Non-pigmented ciliary epithelial cell (primary cell): Measurements from ENCODE around the gene PRKAR1B.
A peak's percentile ranks its signal among the peaks of the same experiment; 100 is the strongest.

ENCODE experiments used
- DNase-seq: peaks from one replicate; pipeline ENCODE4 v3.0.0-alpha.2; 2010; ENCODE audit warnings: low read depth

PRKAR1B gene

DNA sequence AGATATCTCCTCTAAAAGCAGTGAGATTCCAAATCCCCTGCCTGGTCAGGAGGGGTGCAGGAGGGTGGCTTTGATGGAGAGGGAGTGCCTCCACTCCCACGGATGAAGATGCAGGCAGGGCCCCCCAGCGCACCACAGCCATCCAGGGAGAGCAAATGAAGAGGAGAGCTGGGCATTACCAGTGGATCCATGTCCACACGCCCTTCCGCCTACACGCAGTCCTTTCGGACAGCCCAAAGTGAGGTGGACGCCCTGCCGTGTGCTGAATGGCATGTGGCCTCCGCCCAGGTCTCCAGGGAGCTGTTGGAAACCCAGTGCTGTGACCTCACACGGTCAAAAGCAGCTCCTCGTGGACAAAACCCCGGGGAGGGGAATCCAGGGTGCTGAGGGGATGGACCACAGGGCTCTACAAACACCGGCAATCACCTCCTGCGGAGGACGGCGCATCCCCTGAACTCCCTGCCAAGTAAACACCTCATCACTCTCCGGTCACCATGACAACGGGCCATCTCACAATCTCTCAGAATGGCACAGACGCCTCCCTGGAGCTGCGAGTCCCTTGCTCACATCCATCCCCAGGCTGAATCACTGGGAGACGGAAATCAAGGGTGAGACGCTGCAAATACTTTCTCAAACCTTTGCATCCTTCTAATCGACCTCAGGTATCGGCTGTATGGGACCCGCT, 35.6 kb downstream of the PRKAR1B start:
- no peak for DNase-seq

DNA sequence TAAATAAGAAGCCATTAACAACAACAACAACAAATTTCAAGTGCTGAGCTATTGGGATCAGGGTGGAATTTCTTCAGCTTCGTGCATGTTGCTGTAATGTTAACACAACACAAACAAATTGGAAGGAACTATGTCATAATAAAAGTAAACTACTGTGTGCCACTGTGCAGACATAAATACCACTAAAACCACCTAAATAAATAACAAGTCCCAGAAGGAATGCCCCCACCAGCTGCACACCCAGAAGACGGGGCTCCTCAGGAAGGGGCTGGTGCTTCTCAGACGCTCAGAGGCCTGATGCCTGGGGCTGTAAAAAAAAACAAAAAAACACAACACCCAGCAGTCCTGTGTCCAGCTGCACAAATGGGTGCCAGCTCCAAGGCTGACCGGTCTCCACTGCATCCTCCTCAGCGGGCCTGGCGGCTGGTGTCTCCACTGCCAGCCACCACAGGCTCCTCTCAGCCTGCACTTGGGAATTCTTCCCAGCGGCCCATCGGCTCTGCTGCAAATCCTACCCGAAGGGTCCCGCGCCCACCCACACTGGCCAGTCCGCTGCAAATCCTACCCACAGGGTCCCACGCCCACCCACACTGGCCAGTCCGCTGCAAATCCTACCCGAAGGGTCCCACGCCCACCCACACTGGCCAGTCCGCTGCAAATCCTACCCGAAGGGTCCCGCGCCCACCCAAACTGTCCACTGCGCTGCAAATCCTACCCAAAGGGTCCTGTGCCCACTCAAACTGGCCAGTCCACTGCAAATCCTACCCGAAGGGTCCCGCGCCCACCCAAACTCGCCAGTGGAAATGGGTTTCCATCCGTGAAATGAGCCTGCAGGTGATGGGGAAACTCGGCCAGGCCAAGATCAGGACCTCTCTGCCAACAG, 36.4 kb downstream of the PRKAR1B start:
- DNase-seq: no peak

DNA sequence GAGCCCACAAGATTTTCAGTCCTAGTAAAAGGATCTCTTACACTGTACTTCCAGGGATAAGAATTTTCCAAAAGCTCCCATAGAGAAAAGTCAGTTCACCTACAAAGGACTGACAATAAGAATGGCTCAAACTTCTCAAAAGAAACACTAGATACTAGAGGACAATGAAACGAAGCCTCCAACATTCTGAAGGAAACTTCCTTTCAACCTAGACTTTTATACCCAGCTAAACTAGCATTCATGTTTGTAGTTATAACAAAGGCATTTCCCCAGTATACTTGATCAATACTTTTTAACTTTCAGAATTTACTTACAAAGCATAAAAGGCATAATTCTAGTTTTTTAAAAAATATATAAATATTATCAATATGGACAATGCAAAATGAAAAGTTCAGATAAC, 41.5 kb downstream of the PRKAR1B start:
- DNase-seq: no peak

DNA sequence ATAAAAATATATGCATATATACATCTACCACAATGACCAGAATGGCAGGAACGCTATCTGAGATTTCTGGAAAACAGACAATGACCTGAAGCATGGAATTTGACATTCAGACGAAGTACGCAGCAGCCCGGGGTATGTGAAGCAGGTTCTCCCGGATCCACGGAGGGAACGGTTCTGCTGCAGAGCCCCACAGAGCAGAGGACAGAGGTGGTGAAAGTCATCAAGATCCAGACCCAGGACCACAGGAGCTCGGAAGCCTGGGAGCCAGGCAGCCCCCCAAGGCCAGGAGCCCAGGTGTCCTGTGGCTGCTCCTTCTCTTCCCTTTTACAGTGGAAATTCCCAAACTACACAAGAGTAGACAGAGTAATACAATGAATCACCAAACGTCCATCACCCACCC, 42.7 kb downstream of the PRKAR1B start:
- no peak for DNase-seq

DNA sequence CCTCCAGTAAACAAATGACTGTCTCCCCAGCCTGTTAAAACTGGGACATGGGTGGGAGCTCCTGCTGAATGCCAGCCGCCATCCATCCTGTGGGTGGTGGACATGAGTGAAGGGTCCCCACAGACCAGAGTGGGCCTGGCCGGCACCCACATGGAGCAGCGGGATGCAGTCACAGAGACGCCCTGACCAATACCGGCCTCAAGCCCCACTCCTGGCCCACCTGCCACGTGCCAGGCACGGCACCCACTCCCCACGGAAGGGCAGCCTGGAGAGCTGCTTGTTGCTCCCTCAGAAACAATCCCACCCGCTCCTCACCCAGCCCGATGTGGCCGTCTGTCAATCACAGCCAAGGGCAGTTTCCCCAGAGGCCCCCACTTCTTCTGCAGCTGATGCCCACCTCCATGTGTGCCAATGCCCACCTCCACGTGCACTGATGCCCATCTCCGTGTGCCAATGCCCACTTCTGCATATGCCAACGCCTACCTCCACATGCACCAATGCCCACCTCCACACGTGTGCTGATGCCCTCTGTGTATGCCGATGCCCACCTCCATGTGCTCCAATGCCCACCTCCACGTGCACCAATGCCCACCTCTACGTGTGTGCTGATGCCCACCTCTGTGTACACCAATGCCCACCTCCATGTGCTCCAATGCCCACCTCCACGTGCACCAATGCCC, 43.4 kb downstream of the PRKAR1B start:
- DNase-seq: no peak

DNA sequence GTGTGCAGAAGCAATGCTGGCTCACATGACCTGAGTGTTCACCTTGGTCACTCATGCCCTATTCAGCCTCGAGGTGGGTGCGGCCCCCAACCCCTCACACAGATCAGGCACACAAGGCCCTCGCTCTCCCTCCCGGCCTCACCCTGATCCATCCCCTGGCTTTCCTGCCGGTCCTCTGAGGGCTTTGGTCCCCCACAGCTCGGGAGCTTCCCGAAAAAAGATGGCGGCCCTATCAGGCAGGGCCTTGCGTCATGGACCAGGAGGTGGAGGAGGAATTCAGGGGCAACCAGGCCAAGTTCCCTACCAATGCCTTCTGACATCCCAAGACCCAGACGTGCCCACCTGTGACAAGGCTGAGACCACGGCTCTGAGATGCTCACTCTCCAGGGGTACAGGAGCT, 44.3 kb downstream of the PRKAR1B start:
- no peak for DNase-seq

DNA sequence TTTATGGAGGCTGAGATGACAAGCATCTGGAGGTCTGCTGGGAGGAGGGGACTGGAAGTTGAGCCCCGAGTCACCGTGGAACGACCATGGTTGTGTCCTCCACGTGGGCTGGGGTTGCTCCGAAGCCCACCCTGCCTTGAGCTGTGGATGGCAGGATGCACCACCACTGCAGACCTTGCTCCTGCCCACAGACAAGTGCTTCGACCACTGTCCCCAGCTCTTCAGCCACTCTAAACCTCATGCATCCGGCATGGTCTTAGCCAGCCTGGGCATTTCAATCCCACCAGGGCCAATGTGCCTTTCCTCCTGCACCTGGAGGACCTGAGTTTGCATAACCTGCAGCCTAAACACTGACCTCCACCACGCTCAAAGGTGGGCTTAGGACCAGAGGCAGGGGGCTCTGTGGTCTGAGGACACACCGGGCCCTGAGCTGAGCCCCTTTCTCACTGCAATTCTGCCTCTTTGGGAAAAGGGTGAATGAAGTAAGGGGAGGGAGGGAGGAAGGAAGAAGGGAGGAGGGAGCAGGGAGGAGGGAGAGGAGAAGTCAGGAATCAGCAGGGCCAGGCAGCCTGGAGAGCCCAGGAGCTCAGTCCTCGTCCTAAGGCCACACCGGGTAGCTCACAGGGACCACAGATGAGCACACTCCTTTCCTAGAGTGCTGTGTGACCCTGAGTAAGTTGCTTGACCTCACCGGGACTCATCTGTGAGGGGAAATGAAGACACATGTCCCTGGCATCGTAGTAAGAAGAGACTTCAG, 45.4 kb downstream of the PRKAR1B start:
- no peak for DNase-seq

DNA sequence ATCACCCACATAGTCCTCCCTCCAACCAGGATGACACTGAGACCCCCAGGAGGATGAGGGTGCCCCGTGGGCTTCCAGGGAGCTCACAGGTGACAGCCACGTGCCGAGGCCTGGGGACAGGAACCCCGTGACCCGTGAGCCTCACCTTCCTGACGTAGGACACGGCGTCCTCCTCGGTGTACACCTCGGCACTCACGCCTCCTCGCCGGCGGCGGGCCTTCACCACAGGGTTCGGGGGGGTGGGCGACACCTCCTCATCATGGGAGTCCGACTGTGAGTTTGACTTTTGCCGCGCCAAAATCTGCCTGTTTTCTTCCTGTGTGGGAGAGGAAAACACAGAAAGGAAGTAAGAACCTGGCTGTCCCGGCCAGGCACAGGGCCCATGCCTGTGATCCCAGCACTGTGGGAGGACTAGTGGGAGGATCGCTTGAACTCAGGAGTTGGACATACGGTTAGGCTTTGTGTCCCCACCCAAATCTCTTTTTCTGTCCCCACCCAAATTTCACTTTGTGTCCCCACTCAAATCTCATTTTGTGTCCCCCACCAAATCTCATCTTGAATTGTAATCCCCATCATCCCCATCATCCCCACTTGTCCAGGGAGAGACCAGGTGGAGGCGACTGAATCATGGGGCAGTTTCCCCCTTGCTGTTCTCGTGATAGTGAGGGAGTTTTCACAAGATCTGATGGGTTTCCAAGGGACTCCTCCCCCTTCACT, 46.5 kb downstream of the PRKAR1B start:
- no peak for DNase-seq

DNA sequence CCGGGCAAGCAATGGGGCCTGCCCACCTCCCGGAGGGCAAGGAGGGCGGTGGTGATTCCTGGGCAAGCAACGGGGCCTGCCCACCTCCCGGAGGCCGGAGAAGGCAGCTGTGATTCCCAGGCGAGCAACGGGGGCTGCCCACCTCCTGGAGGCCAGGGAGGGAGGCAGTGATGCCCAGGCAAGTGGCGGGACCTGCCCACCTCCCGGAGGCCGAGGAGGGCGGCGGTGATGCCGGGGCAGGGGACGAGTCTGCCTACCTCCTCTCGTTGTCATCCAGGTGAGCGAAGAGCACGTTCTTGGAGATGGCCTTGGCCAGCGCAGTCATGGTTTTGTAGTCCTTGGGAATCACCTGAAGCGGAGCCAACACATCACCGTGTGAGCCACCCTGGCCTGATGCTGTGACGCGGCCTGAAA, 50.1 kb downstream of the PRKAR1B start:
- DNase-seq: no peak

DNA sequence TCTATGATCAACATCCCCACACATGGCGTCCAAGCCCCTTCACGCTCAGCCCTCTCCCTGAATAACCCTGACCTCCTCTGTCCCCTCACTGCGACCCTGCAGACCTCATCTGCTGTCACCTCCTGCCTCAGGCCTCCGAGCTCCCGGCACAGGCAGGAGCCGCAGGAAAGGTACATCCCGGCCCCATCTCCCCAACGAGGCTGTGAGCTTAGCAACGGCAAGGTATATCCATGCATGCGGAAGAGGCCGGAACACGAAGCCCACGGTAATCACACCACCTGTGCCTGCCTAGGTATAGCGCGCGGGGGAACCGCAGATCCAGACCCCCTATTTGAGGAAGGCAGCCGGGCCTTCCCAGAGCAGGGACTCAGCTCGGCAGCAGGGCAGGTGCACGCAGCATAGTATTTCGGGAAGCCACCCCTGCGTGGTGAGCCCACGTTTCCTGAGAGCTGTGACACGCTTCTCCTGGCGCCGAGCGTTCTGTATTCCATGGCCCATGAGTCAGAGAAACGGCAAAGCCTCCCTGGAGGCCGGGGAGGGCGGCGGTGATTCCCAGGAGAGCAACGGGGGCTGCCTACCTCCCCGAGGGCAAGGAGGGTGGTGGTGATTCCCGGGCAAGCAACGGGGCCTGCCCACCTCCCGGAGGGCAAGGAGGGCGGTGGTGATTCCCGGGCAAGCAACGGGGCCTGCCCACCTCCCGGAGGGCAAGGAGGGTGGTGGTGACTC, 50.7 kb downstream of the PRKAR1B start:
- no peak for DNase-seq

DNA sequence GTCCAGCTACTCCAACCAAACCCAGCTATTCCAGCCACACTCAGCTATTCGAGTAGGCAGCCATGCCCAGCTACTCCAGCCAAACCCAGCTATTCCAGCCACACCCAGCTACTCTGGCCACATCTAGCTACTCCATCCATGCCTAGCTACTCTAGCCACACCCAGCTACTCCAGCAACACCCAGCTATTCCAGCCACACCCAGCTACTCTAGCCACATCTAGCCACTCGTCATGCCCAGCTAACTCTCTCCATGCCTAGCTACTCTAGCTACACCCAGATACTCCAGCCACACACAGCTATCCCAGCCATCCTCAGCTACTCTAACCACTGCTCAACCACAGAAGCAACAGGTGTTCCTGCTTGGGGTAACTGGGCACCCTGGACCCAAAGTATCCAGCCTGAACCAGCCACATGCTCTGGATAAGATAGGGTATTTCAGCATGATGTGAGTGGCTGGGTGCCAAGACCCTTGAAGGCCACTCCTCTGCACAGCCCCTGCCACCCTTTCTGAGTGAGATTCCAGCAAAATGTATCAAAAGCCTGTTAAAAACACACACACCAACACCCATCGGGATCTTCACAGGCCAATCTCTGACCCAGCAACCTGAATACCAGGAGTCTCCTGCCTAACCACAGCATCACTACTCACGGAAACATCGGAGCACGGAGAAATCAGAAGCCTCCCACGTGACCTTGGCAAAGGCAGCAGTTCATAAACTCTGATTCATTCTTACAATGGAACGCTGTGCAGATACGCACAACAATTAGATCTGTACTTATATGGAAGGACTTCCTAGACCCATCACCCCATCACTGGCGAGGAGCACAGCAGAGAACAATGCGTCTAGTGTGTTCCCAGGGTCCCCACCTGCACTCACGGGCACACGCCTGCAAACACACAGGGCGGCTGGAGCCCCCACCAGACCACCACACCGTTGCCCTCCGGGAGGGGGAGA, 52.3 kb downstream of the PRKAR1B start:
- DNase-seq: no peak

DNA sequence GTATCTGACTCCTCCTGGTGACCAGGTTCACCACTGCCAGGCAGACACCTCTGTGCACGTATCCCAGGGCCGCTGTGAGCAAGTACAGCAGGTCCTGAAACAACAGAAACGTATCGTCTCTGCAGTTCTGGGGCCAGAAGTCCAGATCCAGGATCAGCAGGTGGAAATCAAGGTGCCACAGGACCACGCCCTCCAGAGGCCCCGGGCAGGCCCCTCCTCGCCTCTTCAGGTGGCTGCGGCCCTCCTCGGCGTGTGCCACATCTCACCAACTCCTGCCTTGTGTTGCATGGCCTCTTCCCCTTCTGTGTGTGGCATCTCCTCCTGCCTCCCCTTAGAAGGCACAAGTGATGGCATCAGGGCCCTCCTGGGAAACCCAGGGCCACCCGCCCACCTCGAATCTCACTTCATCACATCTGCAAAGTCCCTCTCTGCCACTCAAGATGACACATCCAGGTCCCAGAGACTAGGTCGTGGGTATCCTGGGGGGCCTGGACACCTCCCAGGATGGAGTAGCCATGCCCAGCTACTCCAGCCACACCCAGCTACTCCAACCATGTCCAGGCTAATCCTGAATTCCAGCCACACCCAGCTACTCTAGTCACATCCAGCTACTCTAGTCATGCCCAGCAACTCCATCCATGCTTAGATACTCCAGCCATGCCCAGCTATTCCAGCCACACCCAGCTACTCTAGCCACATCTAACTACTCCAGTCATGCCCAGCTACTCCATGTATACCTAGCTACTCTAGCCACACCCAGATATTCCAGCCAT, 53.2 kb downstream of the PRKAR1B start:
- DNase-seq: no peak

DNA sequence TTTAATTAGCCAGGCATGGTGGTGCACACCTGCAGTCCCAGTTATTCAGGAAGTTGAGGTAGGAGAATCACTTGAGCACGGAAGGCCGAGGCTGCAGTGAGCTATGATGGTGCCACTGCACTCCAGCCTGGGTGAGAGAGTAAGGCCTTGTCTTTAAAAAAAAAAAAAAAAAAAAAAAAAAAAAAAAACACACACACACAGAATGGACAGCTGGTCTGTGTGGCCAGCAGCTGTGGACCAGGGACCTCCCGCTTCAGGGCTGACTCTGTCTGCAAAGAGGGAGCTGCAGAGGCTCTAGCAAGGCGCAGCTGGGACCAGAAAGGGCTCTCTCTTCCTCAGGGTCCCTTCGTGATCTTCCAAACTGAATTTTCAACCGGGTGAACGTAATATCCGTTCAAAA, 54.2 kb downstream of the PRKAR1B start:
- no peak for DNase-seq

DNA sequence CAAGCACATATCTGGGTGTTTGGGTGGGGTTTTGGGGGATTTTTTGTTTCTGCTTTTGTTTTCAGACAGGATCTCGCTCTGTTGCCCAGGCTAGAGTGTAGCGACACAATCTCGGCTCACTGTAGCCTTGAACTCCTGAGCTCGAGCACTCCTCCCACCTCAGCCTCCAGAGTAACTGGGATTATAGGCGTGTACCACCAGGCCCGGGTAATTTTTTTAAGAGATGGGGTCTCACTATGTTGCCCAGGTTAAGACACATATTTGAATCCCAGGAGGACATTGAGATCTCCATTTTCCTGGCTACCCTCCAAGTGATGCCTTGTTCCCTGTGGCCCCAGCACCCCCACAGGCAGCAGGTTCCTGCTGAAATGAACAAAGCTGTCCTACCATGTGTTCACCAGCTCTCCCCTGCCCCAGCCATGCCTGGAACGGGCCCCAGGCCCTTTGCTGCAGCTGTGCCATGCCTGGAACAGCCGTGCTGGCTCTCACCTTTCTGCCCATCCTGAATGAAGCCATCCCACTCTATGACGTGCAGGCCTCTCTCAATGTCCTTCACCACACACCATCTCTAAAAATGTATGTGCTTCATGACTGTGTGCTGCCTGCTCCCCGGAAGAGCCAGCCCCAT, 55.6 kb downstream of the PRKAR1B start:
- no peak for DNase-seq

DNA sequence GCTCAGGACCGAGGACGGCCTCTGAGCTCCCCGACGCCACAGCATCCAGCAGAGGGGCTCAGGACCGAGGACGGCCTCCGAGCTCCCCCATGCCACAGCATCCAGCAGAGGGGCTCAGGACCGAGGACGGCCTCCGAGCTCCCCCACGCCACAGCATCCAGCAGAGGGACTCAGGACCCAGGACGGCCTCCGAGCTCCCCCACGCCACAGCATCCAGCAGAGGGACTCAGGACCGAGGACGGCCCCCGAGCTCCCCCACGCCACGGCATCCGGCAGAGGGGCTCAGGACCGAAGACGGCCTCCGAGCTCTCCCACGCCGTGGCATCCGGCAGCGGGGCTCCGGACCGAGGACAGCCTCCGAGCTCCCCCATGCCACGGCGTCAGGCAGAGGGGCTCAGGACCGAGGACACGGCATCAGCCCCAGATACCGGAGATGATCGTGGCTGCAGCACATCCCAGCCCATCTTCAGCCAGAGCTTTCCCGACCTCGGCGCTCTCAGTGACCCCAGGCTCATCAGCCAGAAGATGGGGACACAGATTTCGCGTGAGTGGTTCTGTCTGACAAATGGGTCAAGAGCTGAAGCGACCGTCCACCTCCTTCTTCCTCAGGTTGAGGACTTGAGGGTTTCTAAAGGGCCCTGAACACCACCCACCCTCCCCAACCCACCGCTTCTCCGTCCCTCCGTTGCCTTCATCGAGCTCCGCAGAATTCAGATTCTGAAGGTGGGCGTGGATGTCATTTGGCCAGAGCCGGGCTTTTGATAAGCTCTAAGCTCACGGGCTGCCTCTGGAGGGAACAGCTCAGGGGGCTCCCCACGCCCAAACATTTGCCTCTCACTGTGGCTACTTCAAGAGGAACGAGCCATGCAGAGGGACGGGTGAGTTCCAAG, 56.3 kb downstream of the PRKAR1B start:
- DNase-seq: no peak

DNA sequence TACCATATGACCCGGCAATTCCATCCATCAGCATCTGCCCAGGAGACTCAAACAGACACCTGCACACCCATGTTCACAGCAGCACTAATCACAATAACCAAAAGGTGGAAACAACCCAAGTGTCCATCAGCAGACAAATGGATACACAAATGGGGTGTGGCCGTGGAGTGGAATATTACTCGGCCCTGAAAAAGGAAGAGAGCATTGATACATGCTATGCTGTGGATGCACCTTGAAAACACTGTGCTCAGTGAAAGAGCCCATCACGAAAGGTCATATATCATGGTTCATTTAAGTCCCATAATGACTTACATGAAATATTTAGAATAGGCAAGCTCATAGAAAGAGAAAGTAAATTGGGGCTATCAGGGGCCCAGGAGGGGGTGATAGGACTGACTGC, 58.1 kb downstream of the PRKAR1B start:
- no peak for DNase-seq

DNA sequence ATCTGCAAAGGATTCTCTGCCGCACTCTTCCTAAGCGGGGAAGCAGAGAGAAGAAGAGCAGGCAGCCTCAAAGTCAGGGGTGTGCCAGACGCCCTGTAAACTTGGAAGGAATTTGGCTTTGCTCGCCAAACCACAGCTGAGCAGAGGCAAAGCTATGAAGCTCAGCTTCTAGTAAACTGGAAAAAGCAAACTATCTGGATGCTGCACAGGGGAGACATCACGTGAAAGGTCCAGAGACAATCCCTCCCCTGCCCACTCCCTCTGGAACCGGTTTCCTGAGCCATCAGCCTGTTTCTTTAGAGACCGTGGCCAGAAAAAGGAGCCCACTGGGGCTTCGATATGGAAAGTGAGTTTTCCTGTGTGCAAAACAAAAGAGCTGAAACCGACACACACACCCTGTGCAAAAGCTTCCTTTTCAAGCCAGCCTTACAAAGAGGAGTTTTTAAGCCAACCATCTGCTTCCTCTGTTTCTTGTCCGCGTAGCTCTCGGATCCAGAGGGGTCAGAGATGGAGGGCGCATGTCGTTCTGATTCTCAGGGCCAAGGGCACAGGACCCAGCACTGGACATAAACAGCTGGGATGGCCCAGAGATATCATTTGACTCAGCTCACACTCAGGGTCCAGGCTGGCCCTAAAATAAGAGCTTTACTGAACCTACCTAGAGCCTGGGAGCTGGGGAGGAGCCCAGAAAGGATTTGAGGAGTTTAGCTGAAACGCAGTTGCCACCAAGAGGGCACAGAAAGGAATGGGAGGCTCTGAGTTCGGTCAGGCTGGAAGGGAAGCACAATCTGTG, 58.7 kb downstream of the PRKAR1B start:
- peak; percentile 18 for DNase-seq
